ENCODE results near the gene C1orf115.
"Not testable (repeated sequence)": the region's sequence is repeated elsewhere in the genome, so short reads cannot be mapped to it uniquely, and the experiment has no call there.

Gene C1orf115

GRCh38 chr1:220690140-220691052, at the start of gene C1orf115:
Gene C1orf115, plus strand, starts transcription at chr1:220690363. Its CDS starts 40 bp downstream, at chr1:220690403.
- DNase-seq: peak; percentile 90

GRCh38 chr1:220642285-220642684, 47.9 kb upstream of the C1orf115 start:
- DNase-seq: no peak

- no peak for DNase-seq
Measured at GRCh38 chr1:220652995-220653394, 37.2 kb upstream of the C1orf115 start.

- DNase-seq: no peak
Measured at GRCh38 chr1:220655509-220655908, 34.7 kb upstream of the C1orf115 start.

- DNase-seq: no peak
Measured at GRCh38 chr1:220655961-220656740, 34.0 kb upstream of the C1orf115 start.

DNA sequence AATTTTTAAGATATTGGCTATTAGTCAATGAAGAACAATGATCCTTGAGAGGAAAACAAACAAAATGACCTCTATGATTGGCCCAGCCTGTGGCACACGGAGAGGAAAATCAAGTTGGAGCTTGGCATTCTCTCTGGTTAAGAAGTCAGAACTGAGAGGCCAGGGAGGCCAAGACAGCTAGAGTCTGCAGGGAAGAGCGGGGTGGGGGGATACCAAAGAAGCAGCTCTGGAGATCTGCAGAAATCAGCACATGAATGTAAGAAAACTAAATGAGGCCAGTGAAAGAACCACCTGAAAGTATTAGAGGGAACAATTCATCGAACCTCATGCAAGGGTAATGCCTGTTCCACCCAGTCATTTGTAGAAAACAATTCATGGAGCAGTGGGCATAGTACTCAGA, 23.8 kb upstream of the C1orf115 start:
- no peak for DNase-seq

GRCh38 chr1:220669005-220669404, 21.2 kb upstream of the C1orf115 start:
- DNase-seq: no peak

- no peak for DNase-seq
Measured at GRCh38 chr1:220670365-220670764, 19.8 kb upstream of the C1orf115 start.

DNA sequence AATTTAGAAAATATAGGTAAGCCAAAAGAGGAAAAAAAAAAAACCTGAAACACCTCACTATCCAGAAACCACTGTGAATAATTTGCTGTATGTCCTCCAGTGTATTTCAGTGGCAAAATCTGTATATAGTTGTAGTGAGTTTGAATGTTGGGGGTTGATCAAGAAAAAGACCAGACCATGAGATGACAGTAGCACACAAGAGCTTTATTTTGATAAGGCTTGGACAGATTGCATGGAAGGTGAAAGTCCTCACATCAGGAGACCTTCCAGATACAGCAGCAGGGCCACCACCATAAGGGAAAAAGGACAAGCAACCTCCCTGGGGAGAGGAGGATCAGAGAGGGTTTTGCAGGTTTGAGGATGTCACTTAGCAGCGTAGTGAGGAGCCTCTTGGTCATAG, 16.2 kb upstream of the C1orf115 start:
- DNase-seq: no peak

DNA sequence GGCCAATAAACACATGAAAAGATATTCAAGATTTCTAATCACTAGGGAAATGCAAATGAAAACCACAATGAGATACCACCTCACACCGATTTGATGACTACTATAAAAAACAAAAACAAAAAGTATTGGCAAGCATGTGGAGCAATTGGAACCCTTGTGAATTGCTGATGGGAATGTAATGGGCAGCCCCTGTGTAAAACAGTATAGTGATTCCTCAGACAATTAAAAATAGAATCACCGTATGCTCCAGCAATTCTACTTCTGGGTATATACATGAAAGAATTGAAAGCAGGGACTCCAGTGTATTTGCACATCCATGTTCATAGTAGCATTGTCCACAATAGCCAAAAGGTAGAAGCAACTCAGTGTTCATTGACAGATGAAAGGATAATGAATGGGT, 12.9 kb upstream of the C1orf115 start:
- DNase-seq: no peak

DNA sequence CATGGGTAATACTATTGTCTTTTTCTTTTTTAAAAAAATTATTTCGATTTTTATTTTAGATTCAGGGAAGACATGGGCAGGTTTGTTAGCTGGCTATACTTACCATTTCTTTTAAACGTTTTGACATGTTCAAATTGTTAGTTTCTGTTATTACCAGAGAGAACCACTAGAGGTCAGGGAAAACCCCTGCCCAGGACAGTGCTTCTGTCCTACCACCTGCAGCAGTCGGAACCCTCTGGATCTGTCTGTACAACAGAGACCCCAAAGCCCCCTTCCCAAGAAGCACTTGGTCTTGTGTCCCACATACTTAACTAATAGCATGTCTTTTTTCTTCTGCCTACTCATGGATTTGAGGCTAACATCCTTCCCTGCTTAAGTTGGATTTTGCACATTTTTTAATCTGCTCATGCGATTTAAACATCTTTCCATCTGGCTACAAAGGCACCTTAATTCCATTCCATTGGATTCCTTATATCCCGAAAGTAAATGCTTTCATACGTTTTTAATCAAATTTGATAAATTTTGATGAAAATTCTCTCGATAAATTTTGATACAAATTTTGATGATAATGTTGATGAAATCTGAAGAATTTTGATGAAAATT, 10.0 kb upstream of the C1orf115 start:
- peak; percentile 52 for DNase-seq

- no peak for DNase-seq
Measured at GRCh38 chr1:220681220-220681880, 8.8 kb upstream of the C1orf115 start.

GRCh38 chr1:220682901-220683576, 7.1 kb upstream of the C1orf115 start:
- DNase-seq: no peak

DNA sequence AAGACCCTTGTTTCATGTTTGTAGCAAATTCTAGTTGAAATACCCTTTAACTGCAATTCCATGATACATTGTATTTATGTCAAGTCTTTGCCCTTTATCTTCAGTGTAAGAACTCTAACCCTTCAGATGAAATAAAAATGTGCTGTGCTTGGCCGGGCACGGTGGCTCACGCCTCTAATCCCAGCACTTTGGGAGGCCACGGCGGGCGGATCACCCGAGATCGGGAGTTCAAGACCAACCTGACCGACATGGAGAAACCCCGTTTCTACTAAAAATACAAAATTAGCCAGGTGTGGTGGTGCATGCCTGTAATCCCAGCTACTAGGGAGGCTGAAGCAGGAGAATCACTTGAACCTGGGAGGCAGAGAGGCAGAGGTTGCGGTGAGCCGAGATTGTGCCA, 6.4 kb upstream of the C1orf115 start:
- DNase-seq: not testable (repeated sequence)

GRCh38 chr1:220684890-220685289, 5.3 kb upstream of the C1orf115 start:
- no peak for DNase-seq

- no peak for DNase-seq
Measured at GRCh38 chr1:220685879-220686278, 4.3 kb upstream of the C1orf115 start.

GRCh38 chr1:220687809-220688208, 2.4 kb upstream of the C1orf115 start:
- DNase-seq: no peak

- no peak for DNase-seq
Measured at GRCh38 chr1:220689666-220690065, 497 bp upstream of the C1orf115 start.

DNA sequence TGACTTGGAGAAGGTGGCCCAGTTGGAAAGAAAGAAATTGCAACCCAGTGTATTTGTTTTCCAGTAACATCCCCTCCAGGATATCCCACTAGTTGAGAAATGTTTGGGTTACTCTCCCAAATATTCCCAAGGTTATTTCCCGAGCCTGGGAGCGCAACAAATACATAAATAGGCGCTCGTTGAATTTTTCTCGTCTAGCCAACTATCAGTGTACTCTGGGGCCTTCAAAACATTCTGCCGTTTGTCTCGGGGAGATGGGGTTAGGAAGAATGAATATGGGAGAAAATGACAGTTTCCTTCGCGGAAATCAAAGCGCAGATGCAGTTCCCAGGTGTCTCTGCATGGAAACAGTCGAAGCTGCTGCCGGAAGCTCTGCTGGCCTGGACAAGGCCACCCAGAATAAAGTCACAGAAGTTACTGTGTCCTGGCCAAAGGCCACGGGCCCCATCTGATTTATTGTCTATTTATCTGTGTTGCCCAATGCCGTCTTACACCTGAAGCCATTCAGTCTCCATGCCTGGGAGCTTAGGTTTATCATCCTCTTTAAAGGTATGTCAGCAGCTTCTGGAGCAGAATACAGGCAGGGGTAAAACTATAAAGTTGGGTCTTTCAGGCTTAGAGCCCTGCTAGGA, 1.0 kb downstream of the C1orf115 start:
- DNase-seq: no peak

DNA sequence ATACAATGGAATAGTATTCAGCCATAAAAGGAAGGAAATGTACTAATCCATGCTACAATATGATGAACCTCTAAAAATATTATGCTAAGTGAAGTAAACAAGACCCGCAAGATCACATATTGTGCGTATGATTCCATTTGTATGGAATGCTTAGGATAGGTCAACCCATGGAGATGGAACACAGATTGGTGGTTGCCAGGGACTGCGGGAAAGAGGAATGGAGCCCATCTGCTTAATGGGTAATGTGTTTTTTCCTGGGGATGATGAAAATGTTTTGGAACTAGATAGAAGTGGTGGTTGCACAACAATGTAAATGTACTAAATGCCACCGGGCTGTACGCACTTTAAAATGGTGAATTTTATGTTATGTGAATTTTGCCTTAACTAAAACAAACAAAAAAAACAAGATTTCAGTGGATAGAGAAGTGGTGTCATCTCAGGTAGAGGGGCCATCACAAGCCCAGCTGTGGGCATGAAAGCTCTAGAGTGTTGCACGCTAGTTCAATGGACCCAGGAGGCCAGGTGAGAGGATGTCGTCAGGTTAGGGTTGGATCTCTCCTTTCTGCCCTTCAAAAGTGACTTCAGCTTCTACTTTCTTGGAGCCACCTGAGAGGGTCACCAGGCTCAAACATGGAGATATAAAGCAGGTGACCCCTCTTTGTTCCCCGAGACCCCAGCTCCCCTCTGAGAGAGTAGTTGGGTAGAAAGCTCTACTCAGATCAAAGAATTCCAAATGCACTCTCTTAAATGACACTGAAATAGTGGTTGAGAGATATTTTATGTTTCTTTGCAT, 2.5 kb downstream of the C1orf115 start:
- no peak for DNase-seq

GRCh38 chr1:220694866-220695382, 4.8 kb downstream of the C1orf115 start:
- DNase-seq: no peak

Measured in NCI-H774 (cell line).